GM12873 (cell line): ENCODE results near the gene ABHD12B.

Source experiments
- TF ChIP-seq, protein P1 (sequence below): IDR thresholded peaks from 2 replicates; pipeline ENCODE4 v1.5.1; 2012; ENCODE audit warnings: low read depth, mild to moderate bottlenecking, moderate library complexity, low read length, control low read depth; ENCODE audit not compliant: insufficient read depth; ENCODE audit errors: missing control alignments

The ABHD12B gene

DNA sequence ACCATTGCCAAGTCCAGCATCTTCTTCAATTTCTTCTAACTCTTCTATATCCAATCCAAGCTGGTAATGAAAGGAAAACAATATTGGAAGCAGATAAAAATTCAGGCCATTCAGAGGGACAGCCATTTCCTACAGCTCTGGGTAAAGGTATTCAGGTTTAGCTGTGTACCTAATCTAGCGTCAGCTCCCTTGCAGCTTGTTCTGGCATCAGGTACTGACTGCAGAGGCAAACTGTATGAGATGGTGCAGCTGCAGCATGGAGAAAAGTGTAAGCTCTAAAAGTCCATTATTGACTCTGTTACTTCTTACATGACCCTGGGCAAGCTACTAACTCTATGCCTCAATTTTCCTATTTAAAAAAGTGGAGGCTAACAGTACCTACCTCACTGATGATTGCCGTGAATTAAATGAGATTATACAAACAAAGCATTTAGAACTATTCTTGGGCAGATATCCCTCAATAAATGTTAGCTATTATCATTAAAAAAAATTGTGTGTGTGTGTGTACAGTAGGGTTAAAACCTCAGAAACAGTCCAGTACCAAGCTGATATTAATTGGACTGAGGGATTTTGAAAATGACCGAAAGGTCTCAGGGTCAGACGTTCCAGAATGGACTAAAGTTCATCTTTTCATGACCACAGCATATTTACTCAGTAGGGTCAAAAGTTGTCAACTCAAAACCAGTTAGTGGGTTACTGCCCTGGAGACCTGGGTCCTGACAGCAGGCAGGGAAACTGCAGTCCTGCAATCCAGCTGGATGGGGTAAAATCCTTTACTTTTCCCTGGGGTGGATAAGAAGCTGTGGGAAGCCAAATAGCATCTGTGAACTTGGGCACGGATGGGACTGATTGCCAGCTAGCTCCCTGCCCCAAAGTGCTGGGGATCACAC, 63.5 kb downstream of the ABHD12B start:
- TF ChIP-seq, protein P1, sequence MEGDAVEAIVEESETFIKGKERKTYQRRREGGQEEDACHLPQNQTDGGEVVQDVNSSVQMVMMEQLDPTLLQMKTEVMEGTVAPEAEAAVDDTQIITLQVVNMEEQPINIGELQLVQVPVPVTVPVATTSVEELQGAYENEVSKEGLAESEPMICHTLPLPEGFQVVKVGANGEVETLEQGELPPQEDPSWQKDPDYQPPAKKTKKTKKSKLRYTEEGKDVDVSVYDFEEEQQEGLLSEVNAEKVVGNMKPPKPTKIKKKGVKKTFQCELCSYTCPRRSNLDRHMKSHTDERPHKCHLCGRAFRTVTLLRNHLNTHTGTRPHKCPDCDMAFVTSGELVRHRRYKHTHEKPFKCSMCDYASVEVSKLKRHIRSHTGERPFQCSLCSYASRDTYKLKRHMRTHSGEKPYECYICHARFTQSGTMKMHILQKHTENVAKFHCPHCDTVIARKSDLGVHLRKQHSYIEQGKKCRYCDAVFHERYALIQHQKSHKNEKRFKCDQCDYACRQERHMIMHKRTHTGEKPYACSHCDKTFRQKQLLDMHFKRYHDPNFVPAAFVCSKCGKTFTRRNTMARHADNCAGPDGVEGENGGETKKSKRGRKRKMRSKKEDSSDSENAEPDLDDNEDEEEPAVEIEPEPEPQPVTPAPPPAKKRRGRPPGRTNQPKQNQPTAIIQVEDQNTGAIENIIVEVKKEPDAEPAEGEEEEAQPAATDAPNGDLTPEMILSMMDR: no peak

DNA sequence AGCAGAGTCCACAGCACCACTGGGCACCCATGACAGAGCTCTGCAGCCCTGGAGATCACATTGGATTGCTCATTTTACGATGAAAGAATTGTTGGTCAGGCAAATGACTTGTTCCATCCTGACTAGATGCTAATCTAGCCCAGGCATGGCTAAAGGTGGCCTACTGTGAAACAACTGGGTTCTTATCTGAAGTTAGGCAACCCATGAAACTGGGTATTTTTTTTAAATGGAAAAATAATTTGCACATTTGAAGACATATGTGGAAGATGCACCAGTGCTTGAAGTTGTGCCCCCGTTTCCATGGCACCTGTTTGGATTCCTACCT, 64.1 kb downstream of the ABHD12B start:
- TF ChIP-seq, protein P1: no peak

DNA sequence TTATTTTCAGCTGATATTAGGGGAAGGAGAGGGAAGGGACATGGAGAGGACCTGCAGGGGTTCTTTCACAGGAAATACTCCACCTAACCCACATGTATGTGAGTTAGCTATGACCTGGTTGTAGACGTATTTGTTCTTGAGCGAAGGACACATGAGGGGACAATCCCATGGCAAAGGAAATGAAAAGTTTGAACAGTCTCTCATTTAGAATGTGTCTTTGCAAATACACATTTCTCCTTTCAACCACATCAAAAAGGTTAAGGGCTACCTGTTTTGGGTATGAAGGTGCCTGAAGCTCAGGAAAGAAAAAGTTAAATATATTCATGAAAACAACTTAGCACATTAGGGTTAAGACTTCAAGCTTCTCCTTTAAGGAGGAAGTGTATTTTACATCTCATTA, 65.0 kb downstream of the ABHD12B start:
- TF ChIP-seq, protein P1: no peak

DNA sequence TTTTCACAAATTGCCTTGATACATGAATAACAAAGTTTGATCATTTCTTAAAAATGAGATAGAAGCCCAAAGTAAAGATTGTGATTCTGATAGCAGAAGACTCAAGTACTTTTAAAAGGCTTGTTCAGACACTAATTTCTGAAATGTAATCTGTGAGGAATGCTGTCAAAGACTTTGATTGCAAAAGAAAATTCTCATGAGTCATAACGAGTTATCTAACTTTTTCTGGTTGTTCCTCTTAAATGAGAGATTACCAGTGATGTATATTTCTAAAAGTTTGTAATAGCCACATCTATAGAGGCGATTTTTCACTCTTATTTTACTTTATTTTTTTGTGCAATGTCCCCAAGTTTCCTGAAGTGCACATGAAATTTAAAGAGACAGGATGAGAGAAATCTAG, 65.5 kb downstream of the ABHD12B start:
- TF ChIP-seq, protein P1: no peak

DNA sequence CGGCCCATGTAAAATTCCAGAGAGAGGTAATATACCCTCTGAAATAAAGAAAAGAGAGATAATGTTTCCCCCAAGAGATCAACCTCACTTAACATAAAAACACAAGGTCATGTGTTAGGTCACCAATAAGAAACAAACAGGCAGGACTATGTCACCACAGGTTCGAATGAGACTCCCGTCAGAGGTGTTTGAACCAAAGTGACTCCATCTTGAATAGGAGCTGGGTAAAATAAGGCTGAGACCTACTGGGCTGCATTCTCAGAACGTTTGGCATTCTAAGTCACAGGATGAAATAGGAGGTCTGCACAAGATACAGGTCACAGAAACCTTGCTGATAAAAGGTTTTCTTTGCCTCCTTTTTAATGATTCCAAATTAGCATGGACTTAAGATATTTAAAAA, 65.9 kb downstream of the ABHD12B start:
- TF ChIP-seq, protein P1: no peak

DNA sequence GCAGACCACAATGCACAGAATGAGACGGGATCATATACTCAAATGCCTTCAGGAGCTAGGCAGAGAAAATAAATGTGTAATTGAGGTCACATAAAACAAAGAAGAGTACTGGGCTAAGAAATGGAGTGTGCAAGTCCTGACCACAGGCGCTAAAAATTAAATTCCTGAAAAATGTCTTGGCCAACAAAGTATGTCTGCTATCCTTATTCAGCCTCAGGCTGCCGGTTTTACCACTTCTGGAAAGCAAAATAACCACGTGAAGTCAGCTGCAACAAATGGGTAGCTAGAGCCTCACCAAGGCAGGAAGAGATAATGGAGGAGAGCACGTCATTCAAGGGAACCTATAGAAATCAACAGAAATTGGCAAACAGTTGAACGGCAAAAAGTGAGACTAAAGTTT, 69.3 kb downstream of the ABHD12B start:
- TF ChIP-seq, protein P1: no peak

DNA sequence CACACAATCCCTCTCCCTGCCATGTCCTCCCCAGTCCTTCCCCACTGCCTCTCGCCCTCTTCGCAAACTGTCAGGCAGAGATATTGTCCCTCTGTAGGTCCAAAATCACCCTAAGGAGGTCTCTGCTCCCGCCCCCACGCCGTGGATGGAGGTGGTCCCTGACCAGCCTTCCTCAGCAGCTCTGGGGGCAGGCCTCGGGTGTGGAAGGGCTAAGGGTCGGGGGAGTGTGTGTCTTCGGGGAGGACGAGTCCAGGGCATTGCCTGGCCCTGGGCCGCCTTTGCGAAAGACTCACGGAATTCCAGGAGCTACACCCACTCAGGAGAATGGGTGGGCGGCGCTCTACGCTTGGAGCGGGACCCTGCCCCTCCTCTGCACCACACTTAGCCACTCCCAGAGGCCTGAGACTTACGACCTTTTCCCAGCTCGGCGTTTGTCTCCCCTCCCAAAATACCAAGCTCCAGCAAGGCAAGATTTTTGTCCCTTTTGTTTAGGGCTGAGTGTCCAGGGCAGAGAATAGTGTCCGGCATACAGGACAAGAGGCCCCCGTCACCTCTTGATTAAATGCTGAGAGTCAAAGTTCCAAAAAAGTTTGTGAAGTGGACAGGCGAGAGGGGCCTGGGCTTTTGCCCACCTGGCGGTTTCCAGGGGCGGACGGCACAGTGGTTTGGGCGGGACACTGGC, 71.5 kb downstream of the ABHD12B start:
- TF ChIP-seq, protein P1: no peak
